ENCODE results near the gene TEX261.

DNA sequence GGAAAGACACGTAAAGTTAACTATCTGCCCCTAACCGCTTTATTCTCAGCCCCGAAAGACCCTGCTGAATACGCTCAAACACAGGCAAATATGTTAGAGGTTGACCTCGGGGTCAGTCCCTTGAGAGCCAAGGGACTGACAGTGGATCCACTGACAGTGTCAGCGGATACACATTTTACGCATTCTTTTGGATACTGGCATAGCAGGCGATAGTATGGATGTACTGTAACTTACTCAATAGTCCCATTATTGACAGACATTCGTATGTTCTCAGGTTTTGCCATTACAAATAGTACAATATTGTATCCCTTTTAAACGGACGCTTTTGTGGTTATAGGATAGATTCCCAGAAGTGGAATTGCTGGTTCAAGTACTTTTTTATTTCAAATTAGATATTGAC is 45.6 kb downstream of the TEX261 start:
- TF ChIP-seq, protein P1, sequence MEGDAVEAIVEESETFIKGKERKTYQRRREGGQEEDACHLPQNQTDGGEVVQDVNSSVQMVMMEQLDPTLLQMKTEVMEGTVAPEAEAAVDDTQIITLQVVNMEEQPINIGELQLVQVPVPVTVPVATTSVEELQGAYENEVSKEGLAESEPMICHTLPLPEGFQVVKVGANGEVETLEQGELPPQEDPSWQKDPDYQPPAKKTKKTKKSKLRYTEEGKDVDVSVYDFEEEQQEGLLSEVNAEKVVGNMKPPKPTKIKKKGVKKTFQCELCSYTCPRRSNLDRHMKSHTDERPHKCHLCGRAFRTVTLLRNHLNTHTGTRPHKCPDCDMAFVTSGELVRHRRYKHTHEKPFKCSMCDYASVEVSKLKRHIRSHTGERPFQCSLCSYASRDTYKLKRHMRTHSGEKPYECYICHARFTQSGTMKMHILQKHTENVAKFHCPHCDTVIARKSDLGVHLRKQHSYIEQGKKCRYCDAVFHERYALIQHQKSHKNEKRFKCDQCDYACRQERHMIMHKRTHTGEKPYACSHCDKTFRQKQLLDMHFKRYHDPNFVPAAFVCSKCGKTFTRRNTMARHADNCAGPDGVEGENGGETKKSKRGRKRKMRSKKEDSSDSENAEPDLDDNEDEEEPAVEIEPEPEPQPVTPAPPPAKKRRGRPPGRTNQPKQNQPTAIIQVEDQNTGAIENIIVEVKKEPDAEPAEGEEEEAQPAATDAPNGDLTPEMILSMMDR (conservative IDR thresholded peaks at IDR 0.05 in 1 of 2, IDR thresholded peaks at IDR 0.05 in 1 of 2; ENCODE audit: extremely low read depth in 1 of 2, insufficient read depth in 1 of 2, low read depth in 1 of 2, low read length in 2 of 2), result no peak
- no peak for TF ChIP-seq EZH2 (IDR thresholded peaks at IDR 0.05; ENCODE audit: borderline replicate concordance, low read length)
